HG02884 (cell line): ENCODE results near the gene CASZ1.

Experiments used
- ATAC-seq: cut with Tn5 transposase; IDR thresholded peaks from one replicate; pipeline ENCODE4 v1.9.1; 2021; ENCODE audit warnings: mild to moderate bottlenecking, moderate library complexity; ENCODE audit not compliant: unreplicated experiment

The CASZ1 gene

GRCh38 chr1:10692401-10693021 is 103.9 kb downstream of the CASZ1 start:
- no peak for ATAC-seq

- ATAC-seq: no peak
Observed at GRCh38 chr1:10691740-10692125, 104.7 kb downstream of the CASZ1 start.

GRCh38 chr1:10691075-10691739 is 105.2 kb downstream of the CASZ1 start:
- no peak for ATAC-seq

GRCh38 chr1:10690484-10690883 is 106.0 kb downstream of the CASZ1 start:
- no peak for ATAC-seq

- ATAC-seq: no peak
Observed at GRCh38 chr1:10688409-10688786, 108.0 kb downstream of the CASZ1 start.

GRCh38 chr1:10687782-10688408 is 108.6 kb downstream of the CASZ1 start:
- no peak for ATAC-seq

- ATAC-seq: no peak
Observed at GRCh38 chr1:10687251-10687651, 109.2 kb downstream of the CASZ1 start.

- no peak for ATAC-seq
Observed at GRCh38 chr1:10686404-10687040, 109.9 kb downstream of the CASZ1 start.

- no peak for ATAC-seq
Observed at GRCh38 chr1:10685808-10686403, 110.5 kb downstream of the CASZ1 start.

- ATAC-seq: no peak
Observed at GRCh38 chr1:10685196-10685807, 111.1 kb downstream of the CASZ1 start.

GRCh38 chr1:10684221-10684620 is 112.2 kb downstream of the CASZ1 start:
- ATAC-seq: no peak

- ATAC-seq: no peak
Observed at GRCh38 chr1:10682449-10683309, 113.8 kb downstream of the CASZ1 start.

- no peak for ATAC-seq
Observed at GRCh38 chr1:10682108-10682445, 114.4 kb downstream of the CASZ1 start.

GRCh38 chr1:10681296-10682107 is 114.9 kb downstream of the CASZ1 start:
- ATAC-seq: no peak

GRCh38 chr1:10680487-10680886 is 116.0 kb downstream of the CASZ1 start:
- no peak for ATAC-seq

- ATAC-seq: no peak
Observed at GRCh38 chr1:10679496-10680220, 116.8 kb downstream of the CASZ1 start.

- ATAC-seq: no peak
Observed at GRCh38 chr1:10678852-10679251, 117.6 kb downstream of the CASZ1 start.

- ATAC-seq: no peak
Observed at GRCh38 chr1:10678402-10678801, 118.0 kb downstream of the CASZ1 start.
